H1 (cell line): ENCODE results near the gene SH3PXD2A. TPM values are rescaled to one million over a fixed set of nuclear protein-coding genes. Genes with fewer than 3 reads are reported as not detected.

Experiments
- BACH1 ChIP-seq: IDR thresholded peaks from 2 replicates; pipeline ENCODE4 v1.6.1; 2012; ENCODE audit warnings: low read length, improper control_type of control experiment
- BCL11A ChIP-seq, 2 experiments: IDR thresholded peaks; one replicate each; pipeline ENCODE4 v1.6.1; 2011; ENCODE audit warnings: low read depth in 2 of 2, low read length in 2 of 2, mild to moderate bottlenecking in 2 of 2
- CBX8 ChIP-seq: fragments of 300-800, 300-1000 bp; sonication (generic); IDR thresholded peaks from 2 replicates; pipeline ENCODE4 v1.7.1; 2016; ENCODE audit warnings: low read depth, low read length, borderline replicate concordance
- CHD1 ChIP-seq: IDR thresholded peaks from 2 replicates; pipeline ENCODE4 v1.6.1; 2012; ENCODE audit warnings: low read depth, low read length, improper control_type of control experiment
- CHD7 ChIP-seq: fragments of 300-600 bp; sonication (generic); IDR thresholded peaks from 2 replicates; pipeline ENCODE4 v1.7.1; 2012; ENCODE audit warnings: low read length, moderate library complexity, mild to moderate bottlenecking, inconsistent platforms; ENCODE audit not compliant: insufficient replicate concordance
- CTBP2 ChIP-seq: IDR thresholded peaks from 2 replicates; pipeline ENCODE4 v1.7.0; 2011; ENCODE audit warnings: borderline replicate concordance, mild to moderate bottlenecking, moderate library complexity, mixed read lengths, low read length; ENCODE audit not compliant: insufficient read depth, insufficient read length
- EZH2 ChIP-seq: fragments of 200-600 bp; sonication (generic); IDR thresholded peaks from 2 replicates; pipeline ENCODE4 v1.7.1; 2012; ENCODE audit warnings: low read depth, mild to moderate bottlenecking, moderate library complexity, low read length, inconsistent platforms; ENCODE audit not compliant: severe bottlenecking
- KDM5A ChIP-seq: fragments of 200-600 bp; IDR thresholded peaks from 2 replicates; pipeline ENCODE4 v1.7.1; 2012; ENCODE audit warnings: mild to moderate bottlenecking, low read length, inconsistent platforms, mixed read lengths
- RBBP5 ChIP-seq: IDR thresholded peaks from 2 replicates; pipeline ENCODE4 v1.7.1; 2012; ENCODE audit warnings: low read depth, mild to moderate bottlenecking, inconsistent platforms, low read length, moderate library complexity, borderline replicate concordance
- RFX5 ChIP-seq: IDR thresholded peaks from 2 replicates; pipeline ENCODE4 v1.6.1; 2011; ENCODE audit warnings: low read depth, low read length, improper control_type of control experiment, borderline replicate concordance
- SP4 ChIP-seq: IDR thresholded peaks from 2 replicates; pipeline ENCODE4 v1.6.1; 2012; ENCODE audit warnings: low read length, inconsistent platforms
- TAF7 ChIP-seq: optimal IDR thresholded peaks from 2 replicates; pipeline ENCODE3; 2011; ENCODE audit warnings: low read depth, mild to moderate bottlenecking, inconsistent platforms, low read length, moderate library complexity, borderline replicate concordance
- polyA plus RNA-seq, 7 experiments: library from polyadenylated mRNA; depleted of rRNA in 3 of 7; stranded (reverse) in 5 of 7; unstranded in 2 of 7; fragments of >200 nt in 5 of 7; fragments of 200-250 nt in 2 of 7; gene quantifications; 1 replicate in 5 of 7; 2 replicates in 1 of 7; 4 replicates in 1 of 7; pipeline versions ENCODE4 v1.2.1 to v1.2.3, GENCODE V29; 2011 to 2013; ENCODE audit warnings: missing spikeins in 2 of 7, mixed read lengths in 2 of 7
- total RNA-seq: library from RNA; stranded (reverse); fragmentation: NEBNext Ultra II Directional; extraction: Animal tissue kit (Norgen Biotek cat#: 25700); gene quantifications from 2 replicates; pipeline ENCODE4 v1.2.1, GENCODE V29; 2021

The SH3PXD2A gene
- total and polyA plus RNA-seq, 2 of the 8 experiments (the other 6 are each of a cell fraction or from before 2014, with no cell fraction given) = 5.4 to 16.3 TPM

GRCh38 chr10:103636492-103636891 lies 218.9 kb downstream of the SH3PXD2A start (continued):
- TF ChIP-seq BCL11A (IDR thresholded peaks at IDR 0.05; ENCODE audit: low read depth in 2 of 2, low read length in 2 of 2) (no peak), CBX8 (no peak), RBBP5 (no peak), CHD7 (no peak), TAF7 (no peak), KDM5A (no peak), CHD1 (no peak), EZH2 (no peak), BACH1 (no peak), CTBP2 (no peak), SP4 (no peak), RFX5 (no peak)
